ENCODE data around the gene WDR6.
A peak's percentile ranks its signal among the peaks of the same experiment; 100 is the strongest.
"Not testable (repeated sequence)": the region's sequence is repeated elsewhere in the genome, so short reads cannot be mapped to it uniquely, and the experiment has no call there.

The WDR6 gene

DNA sequence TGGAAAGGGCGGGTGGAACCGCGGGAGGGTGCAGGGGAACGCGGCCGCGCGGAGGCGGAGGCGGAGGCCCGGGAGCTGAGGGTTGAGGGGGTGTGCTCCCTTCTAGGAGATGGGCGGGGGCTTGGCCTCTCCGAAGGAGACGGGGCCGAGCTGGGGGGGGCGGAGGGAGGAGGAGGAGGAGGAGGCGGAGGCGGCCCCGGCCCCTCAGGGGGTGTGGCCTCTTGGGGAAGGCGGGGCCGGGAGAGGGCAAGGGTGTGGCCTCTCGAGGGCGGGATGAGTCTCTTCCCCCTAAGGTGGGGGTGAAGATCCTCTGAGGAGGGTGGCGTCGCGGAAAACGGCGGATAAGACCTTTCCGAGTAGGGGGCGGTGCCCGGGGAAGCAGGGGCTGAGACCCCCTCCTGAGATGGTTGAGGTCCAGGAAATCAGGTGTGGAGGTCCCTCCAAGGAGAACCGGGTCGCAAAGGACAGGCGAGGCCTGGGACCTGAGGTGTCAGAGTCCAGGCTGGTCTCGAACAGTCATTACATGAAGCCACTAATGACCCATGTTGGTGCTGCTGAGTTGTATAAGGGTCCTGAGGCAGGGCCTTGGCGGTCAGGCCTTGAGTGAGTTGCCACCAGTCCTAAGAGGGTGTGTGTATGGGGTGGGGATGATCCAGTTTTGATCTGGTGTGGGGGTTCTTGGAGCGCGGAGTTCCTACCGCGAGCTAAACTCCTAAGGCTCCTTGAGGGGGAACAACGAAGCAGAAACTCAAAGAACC is 759 bp downstream of the WDR6 start:
- peak; percentile 58 for ATAC-seq (ENCODE audit: low read depth)

DNA sequence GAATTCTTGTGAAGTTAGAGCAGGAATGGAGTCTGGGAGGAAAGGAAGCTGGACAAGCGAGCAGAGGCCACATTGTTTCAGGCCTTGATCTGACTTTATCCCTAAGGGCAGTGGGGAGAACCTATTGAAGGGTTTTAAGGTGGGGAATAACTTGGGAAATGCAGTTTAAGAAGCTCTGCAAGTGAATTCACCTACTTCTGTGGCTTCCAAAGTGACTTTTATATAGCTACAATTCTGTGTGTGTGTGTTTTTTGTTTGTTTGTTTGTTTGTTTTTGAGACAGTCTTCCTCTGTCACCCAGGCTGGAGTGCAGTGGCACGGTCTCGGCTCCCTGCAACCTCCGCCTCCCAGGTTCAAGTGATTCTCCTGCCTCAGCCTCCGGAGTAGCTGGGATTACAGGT is 1.4 kb downstream of the WDR6 start:
- not testable (repeated sequence) for H3K4me3 ChIP-seq (ENCODE audit: severe bottlenecking); H3K4me1 ChIP-seq (ENCODE audit: insufficient read depth, poor library complexity, severe bottlenecking); DNase-seq (ENCODE audit: low spot score); ATAC-seq (ENCODE audit: low read depth); H3K27me3 ChIP-seq (ENCODE audit: insufficient read depth, poor library complexity, severe bottlenecking); H3K9me3 ChIP-seq (ENCODE audit: severe bottlenecking)
- Histone ChIP-seq H3K36me3 (ENCODE audit: low read depth) (peaks cover 33% of the 10 kb centered on the region), H3K27ac (ENCODE audit: poor library complexity, severe bottlenecking) (peak overlapping the region; percentile 80)

More for the DNA sequence above, 759 bp downstream of the WDR6 start:
- H3K4me3 ChIP-seq (ENCODE audit: severe bottlenecking): peak overlapping the region; percentile 66
- no peaks in the 10 kb centered on the region for H3K9me3 ChIP-seq (ENCODE audit: severe bottlenecking)
- H3K27me3 ChIP-seq (ENCODE audit: insufficient read depth, poor library complexity, severe bottlenecking): no peaks in the 10 kb centered on the region
- TF ChIP-seq, protein P1, sequence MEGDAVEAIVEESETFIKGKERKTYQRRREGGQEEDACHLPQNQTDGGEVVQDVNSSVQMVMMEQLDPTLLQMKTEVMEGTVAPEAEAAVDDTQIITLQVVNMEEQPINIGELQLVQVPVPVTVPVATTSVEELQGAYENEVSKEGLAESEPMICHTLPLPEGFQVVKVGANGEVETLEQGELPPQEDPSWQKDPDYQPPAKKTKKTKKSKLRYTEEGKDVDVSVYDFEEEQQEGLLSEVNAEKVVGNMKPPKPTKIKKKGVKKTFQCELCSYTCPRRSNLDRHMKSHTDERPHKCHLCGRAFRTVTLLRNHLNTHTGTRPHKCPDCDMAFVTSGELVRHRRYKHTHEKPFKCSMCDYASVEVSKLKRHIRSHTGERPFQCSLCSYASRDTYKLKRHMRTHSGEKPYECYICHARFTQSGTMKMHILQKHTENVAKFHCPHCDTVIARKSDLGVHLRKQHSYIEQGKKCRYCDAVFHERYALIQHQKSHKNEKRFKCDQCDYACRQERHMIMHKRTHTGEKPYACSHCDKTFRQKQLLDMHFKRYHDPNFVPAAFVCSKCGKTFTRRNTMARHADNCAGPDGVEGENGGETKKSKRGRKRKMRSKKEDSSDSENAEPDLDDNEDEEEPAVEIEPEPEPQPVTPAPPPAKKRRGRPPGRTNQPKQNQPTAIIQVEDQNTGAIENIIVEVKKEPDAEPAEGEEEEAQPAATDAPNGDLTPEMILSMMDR (IDR thresholded peaks at IDR 0.05; ENCODE audit: poor library complexity, severe bottlenecking): no peak
- H3K36me3 ChIP-seq (ENCODE audit: low read depth): peaks cover 26% of the 10 kb centered on the region
- H3K27ac ChIP-seq (ENCODE audit: poor library complexity, severe bottlenecking): peak overlapping the region; percentile 80
- no peaks in the 10 kb centered on the region for H3K4me1 ChIP-seq (ENCODE audit: insufficient read depth, poor library complexity, severe bottlenecking)
- DNase-seq (ENCODE audit: low spot score): peak; percentile 94

DNA sequence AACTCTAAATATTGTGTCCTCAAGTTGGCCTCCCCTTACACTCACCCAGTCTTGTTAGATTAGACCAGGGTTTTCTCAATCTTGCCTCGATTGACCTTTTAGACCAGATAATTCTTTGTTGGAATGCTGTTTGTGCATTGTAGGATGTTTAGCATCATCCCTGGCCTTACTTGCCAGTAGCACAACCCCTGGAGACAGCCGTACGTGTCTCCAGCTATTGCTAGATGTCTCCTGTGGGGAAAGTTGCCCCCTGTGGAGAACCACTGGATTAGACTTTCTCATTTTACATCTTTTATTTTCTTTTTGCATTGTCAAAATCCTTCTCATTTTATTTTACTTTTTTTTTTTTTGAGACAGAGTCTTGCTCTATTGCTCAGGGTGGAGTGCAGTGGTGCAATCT is 2.2 kb downstream of the WDR6 start:
- TF ChIP-seq, protein P1 (IDR thresholded peaks at IDR 0.05; ENCODE audit: poor library complexity, severe bottlenecking): no peak

DNA sequence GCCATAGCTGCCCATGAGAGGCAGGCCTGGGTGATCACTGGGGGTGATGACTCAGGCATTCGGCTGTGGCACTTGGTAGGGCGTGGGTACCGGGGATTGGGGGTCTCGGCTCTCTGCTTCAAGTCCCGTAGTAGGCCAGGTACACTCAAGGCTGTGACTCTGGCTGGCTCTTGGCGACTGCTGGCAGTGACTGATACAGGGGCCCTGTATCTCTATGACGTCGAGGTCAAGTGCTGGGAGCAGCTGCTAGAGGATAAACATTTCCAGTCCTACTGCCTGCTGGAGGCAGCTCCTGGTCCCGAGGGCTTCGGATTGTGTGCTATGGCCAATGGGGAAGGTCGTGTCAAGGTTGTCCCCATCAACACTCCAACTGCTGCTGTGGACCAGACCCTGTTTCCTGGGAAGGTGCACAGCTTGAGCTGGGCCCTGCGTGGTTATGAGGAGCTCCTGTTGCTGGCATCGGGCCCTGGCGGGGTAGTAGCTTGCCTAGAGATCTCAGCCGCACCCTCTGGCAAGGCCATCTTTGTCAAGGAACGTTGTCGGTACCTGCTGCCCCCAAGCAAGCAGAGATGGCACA is 5.3 kb downstream of the WDR6 start:
- DNase-seq (ENCODE audit: low spot score) (no peak), ATAC-seq (ENCODE audit: low read depth) (no peak)
- no peaks in the 10 kb centered on the region for H3K27me3 ChIP-seq (ENCODE audit: insufficient read depth, poor library complexity, severe bottlenecking)
- H3K36me3 ChIP-seq (ENCODE audit: low read depth): peaks cover 66% of the 10 kb centered on the region
- H3K4me3 ChIP-seq (ENCODE audit: severe bottlenecking): no peak overlapping the region
- TF ChIP-seq, protein P1 (IDR thresholded peaks at IDR 0.05; ENCODE audit: poor library complexity, severe bottlenecking): no peak
- H3K4me1 ChIP-seq (ENCODE audit: insufficient read depth, poor library complexity, severe bottlenecking): no peaks in the 10 kb centered on the region
- H3K27ac ChIP-seq (ENCODE audit: poor library complexity, severe bottlenecking): no peak overlapping the region
- H3K9me3 ChIP-seq (ENCODE audit: severe bottlenecking): no peaks in the 10 kb centered on the region

More for the DNA sequence above, 2.2 kb downstream of the WDR6 start:
- no peak for DNase-seq (ENCODE audit: low spot score)
- Histone ChIP-seq H3K4me1 (ENCODE audit: insufficient read depth, poor library complexity, severe bottlenecking) (no peaks in the 10 kb centered on the region), H3K36me3 (ENCODE audit: low read depth) (peaks cover 41% of the 10 kb centered on the region), H3K4me3 (ENCODE audit: severe bottlenecking) (no peak overlapping the region), H3K9me3 (ENCODE audit: severe bottlenecking) (no peaks in the 10 kb centered on the region), H3K27ac (ENCODE audit: poor library complexity, severe bottlenecking) (no peak overlapping the region), H3K27me3 (ENCODE audit: insufficient read depth, poor library complexity, severe bottlenecking) (no peaks in the 10 kb centered on the region)
- no peak for ATAC-seq (ENCODE audit: low read depth)

DNA sequence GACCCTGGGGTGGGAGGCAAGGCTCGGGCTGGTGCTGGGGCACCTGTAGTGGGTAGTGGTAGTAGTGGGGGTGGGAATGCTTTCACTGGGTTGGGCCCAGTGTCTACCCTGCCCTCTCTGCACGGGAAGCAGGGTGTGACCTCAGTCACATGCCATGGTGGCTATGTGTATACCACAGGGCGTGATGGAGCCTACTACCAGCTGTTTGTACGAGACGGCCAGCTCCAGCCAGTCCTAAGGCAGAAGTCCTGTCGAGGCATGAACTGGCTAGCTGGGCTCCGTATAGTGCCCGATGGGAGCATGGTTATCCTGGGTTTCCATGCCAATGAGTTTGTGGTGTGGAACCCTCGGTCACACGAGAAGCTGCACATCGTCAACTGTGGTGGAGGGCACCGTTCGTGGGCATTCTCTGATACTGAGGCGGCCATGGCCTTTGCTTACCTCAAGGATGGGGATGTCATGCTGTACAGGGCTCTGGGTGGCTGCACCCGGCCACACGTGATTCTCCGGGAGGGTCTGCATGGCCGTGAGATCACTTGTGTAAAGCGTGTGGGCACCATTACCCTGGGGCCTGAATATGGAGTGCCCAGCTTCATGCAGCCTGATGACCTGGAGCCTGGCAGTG is 6.0 kb downstream of the WDR6 start:
- TF ChIP-seq, protein P1 (IDR thresholded peaks at IDR 0.05; ENCODE audit: poor library complexity, severe bottlenecking): no peak
- no peak overlapping the region for H3K4me3 ChIP-seq (ENCODE audit: severe bottlenecking)
- no peak overlapping the region for H3K27ac ChIP-seq (ENCODE audit: poor library complexity, severe bottlenecking)
- H3K4me1 ChIP-seq (ENCODE audit: insufficient read depth, poor library complexity, severe bottlenecking): no peaks in the 10 kb centered on the region
- ATAC-seq (ENCODE audit: low read depth) (no peak), DNase-seq (ENCODE audit: low spot score) (no peak)
- H3K36me3 ChIP-seq (ENCODE audit: low read depth): peaks cover 63% of the 10 kb centered on the region
- H3K9me3 ChIP-seq (ENCODE audit: severe bottlenecking): no peaks in the 10 kb centered on the region
- no peaks in the 10 kb centered on the region for H3K27me3 ChIP-seq (ENCODE audit: insufficient read depth, poor library complexity, severe bottlenecking)
